DMS153 (cell line): ENCODE data around the gene STIM1.
A peak's percentile ranks its signal among the peaks of the same experiment; 100 is the strongest.
"Not testable (repeated sequence)": the region's sequence is repeated elsewhere in the genome, so short reads cannot be mapped to it uniquely, and the experiment has no call there.

ENCODE experiments used
- DNase-seq: peaks from one replicate; lab custom pipeline; 2025; lab: John Stamatoyannopoulos, UW

STIM1 gene

GRCh38 chr11:3885855-3886254 is 30.4 kb downstream of the STIM1 start:
- DNase-seq: no peak

- no peak for DNase-seq
These were observed 31.5 kb downstream of the STIM1 start for GRCh38 chr11:3886985-3887384.

GRCh38 chr11:3888876-3889275 is 33.4 kb downstream of the STIM1 start:
- DNase-seq: no peak

- DNase-seq: no peak
These were observed 34.5 kb downstream of the STIM1 start for GRCh38 chr11:3890014-3890413.

GRCh38 chr11:3890806-3891205 is 35.3 kb downstream of the STIM1 start:
- no peak for DNase-seq

GRCh38 chr11:3891751-3892150 is 36.3 kb downstream of the STIM1 start:
- no peak for DNase-seq

- DNase-seq: no peak
These were observed 36.7 kb downstream of the STIM1 start for GRCh38 chr11:3892156-3892555.

GRCh38 chr11:3893311-3893710 is 37.8 kb downstream of the STIM1 start:
- DNase-seq: peak; percentile 56

GRCh38 chr11:3894128-3894731 is 38.8 kb downstream of the STIM1 start:
- no peak for DNase-seq

- no peak for DNase-seq
These were observed 41.2 kb downstream of the STIM1 start for GRCh38 chr11:3896644-3897043.

- DNase-seq: not testable (repeated sequence)
These were observed 44.8 kb downstream of the STIM1 start for GRCh38 chr11:3900230-3900629.

GRCh38 chr11:3901249-3902025 is 46.0 kb downstream of the STIM1 start:
- no peak for DNase-seq

GRCh38 chr11:3902441-3902840 is 47.0 kb downstream of the STIM1 start:
- no peak for DNase-seq

GRCh38 chr11:3903207-3903896 is 47.9 kb downstream of the STIM1 start:
- no peak for DNase-seq

- DNase-seq: no peak
These were observed 48.8 kb downstream of the STIM1 start for GRCh38 chr11:3904228-3904627.

GRCh38 chr11:3905080-3905953 is 49.9 kb downstream of the STIM1 start:
- DNase-seq: no peak

- DNase-seq: no peak
These were observed 50.7 kb downstream of the STIM1 start for GRCh38 chr11:3906166-3906565.

- no peak for DNase-seq
These were observed 52.1 kb downstream of the STIM1 start for GRCh38 chr11:3907590-3907989.

GRCh38 chr11:3909901-3910300 is 54.4 kb downstream of the STIM1 start:
- no peak for DNase-seq

GRCh38 chr11:3911908-3912505 is 56.5 kb downstream of the STIM1 start:
- DNase-seq: no peak

- no peak for DNase-seq
These were observed 58.5 kb downstream of the STIM1 start for GRCh38 chr11:3913921-3914320.

GRCh38 chr11:3914805-3915204 is 59.3 kb downstream of the STIM1 start:
- DNase-seq: no peak
